ENCODE measurements around the gene LRP2BP.
"Not testable (repeated sequence)": the region's sequence is repeated elsewhere in the genome, so short reads cannot be mapped to it uniquely, and the experiment has no call there.

LRP2BP gene

DNA sequence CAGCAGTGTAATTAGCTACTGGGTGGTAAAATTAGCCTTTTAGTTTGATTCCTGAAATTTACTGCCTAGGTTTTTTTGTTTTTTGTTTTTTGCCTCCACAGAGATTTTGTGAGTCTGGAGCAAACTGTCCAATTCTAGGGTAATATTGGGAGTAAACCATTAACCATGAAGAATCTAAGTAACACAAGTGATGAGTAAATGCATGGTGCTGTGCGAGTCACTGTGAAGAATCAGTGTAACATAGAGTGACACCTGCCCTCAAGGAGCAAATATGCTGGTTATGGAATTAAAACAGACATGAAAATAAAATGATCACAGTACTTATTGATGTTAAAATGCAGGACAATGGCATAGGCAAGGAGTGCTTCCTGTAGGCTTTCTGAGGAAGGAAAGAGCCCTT, 60.1 kb downstream of the LRP2BP start:
- no peak overlapping the region for H3K4me3 ChIP-seq (ENCODE audit: low read depth, low read length)
- in situ Hi-C loops (cut with HindIII; ENCODE audit: low pct_ligation_motif_present, low sequenced_read_pairs) = no loop called here

DNA sequence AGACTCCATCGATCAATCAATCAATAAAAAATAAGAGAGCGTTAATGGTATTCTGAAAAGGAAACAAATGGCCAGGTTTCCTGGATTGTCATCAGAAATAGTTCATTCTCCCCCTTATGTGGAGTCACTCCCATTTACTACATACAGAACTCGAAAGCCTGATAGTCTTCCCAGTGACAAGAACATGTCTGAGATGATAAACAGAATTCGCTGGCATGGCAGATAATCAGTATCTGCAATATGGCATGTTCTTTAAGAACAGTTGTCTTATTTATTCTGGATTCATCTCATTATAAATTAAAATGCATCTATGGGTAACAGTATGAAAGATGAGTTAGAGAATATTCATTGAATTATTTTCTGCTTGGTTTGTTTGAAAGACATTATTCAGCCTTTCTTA, 61.4 kb downstream of the LRP2BP start:
- Histone ChIP-seq H3K27ac (no peak overlapping the region), H3K4me3 (ENCODE audit: low read depth, low read length) (no peak overlapping the region), H3K36me3 (replicated peaks) (no peaks in the 10 kb centered on the region), H3K27me3 (replicated peaks) (no peaks in the 10 kb centered on the region)
- in situ Hi-C loops (cut with HindIII; ENCODE audit: low pct_ligation_motif_present, low sequenced_read_pairs) = no loop called here
- TF ChIP-seq CTCF (IDR thresholded peaks at IDR 0.05; ENCODE audit: low read depth, low read length, missing control alignments) = no peak
- DNase-seq = no peak

More for the DNA sequence above, 60.1 kb downstream of the LRP2BP start:
- H3K27me3 ChIP-seq (replicated peaks) = no peaks in the 10 kb centered on the region
- H3K27ac ChIP-seq = no peak overlapping the region
- no peaks in the 10 kb centered on the region for H3K36me3 ChIP-seq (replicated peaks)
- no peak for DNase-seq
- no peak for TF ChIP-seq CTCF (IDR thresholded peaks at IDR 0.05; ENCODE audit: low read depth, low read length, missing control alignments)

DNA sequence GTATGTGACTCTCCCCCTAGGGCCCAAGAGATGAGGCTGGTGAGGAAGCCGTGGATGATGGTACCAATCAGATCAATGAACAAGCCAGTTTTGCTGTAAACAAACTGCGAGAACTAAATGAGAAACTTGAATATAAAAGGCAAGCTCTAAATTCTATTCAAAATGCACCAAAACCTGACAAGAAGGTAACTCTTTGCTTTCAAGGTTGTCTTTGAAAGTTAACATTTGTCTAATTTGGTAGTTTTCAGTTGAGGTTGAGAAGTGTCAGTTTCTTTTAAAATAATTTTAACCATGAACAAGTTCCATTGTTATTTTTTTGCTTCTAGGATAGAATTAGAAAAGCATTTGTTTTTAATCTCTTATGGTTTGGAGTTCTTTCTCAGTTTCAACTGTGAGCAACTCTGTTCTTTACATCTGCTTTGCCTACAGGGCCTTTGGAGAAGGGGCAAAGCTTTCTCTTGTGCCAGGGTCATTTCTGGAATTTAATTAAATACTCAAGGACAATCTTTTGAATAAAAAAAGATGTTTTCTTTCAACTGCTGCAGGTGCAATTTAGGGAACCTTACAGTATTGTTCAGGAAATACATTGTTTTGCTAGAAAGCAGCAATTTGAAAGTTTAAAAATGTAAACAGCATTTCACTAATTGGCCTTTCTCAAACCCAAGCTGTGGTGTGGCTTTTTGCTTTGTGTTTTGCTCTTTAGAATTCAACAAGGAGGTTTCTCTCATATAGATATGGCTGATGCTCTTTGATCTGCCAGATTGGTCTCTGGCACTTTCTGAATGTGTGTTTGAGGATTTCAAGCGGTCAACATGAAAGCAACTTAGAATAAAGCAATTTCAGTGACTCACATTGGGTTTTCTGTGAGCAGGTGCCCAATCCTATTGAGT, 62.9 kb downstream of the LRP2BP start:
- Histone ChIP-seq H3K4me3 (ENCODE audit: low read depth, low read length) (no peak overlapping the region), H3K27me3 (replicated peaks) (no peaks in the 10 kb centered on the region), H3K27ac (no peak overlapping the region), H3K36me3 (replicated peaks) (no peaks in the 10 kb centered on the region)
- in situ Hi-C loops (cut with HindIII; ENCODE audit: low pct_ligation_motif_present, low sequenced_read_pairs) = no loop called here
- no peak for DNase-seq
- no peak for TF ChIP-seq CTCF (IDR thresholded peaks at IDR 0.05; ENCODE audit: low read depth, low read length, missing control alignments)

- H3K27ac ChIP-seq; in situ Hi-C loops (cut with HindIII; ENCODE audit: low pct_ligation_motif_present, low sequenced_read_pairs); H3K4me3 ChIP-seq (ENCODE audit: low read depth, low read length); DNase-seq; H3K27me3 ChIP-seq (replicated peaks); H3K36me3 ChIP-seq (replicated peaks): not testable (repeated sequence)
These were observed 65.7 kb downstream of the LRP2BP start for GRCh38 chr4:185329879-185330510.

- H3K4me3 ChIP-seq (ENCODE audit: low read depth, low read length) = no peak overlapping the region
- H3K36me3 ChIP-seq (replicated peaks) = no peaks in the 10 kb centered on the region
- no peak for TF ChIP-seq CTCF (IDR thresholded peaks at IDR 0.05; ENCODE audit: low read depth, low read length, missing control alignments)
- in situ Hi-C loops (cut with HindIII; ENCODE audit: low pct_ligation_motif_present, low sequenced_read_pairs) = no loop called here
- no peak overlapping the region for H3K27ac ChIP-seq
- no peak for DNase-seq
- no peaks in the 10 kb centered on the region for H3K27me3 ChIP-seq (replicated peaks)
These were observed 67.1 kb downstream of the LRP2BP start for GRCh38 chr4:185328586-185328985.

DNA sequence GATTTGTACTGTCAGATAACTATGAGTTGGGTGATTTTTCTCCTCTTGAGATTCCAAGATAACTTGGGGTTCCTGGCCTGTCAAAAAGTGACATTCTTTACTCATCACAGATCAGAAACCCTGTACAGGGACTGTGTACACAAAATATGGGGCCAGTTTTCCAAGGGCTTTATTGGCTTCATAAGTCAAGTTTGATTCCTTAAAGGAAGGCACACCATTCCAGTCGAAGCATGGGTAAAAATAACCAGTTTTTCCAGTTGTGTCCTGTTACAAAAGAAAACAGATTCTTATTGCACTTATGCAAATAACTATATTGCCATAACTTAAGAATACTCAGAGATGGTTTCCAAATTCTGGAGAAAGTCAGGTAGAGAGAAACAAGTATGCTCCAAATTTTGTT, 70.0 kb downstream of the LRP2BP start:
- DNase-seq; in situ Hi-C loops (cut with HindIII; ENCODE audit: low pct_ligation_motif_present, low sequenced_read_pairs); H3K27ac ChIP-seq; H3K27me3 ChIP-seq (replicated peaks); H3K36me3 ChIP-seq (replicated peaks); H3K4me3 ChIP-seq (ENCODE audit: low read depth, low read length): not testable (repeated sequence)

DNA sequence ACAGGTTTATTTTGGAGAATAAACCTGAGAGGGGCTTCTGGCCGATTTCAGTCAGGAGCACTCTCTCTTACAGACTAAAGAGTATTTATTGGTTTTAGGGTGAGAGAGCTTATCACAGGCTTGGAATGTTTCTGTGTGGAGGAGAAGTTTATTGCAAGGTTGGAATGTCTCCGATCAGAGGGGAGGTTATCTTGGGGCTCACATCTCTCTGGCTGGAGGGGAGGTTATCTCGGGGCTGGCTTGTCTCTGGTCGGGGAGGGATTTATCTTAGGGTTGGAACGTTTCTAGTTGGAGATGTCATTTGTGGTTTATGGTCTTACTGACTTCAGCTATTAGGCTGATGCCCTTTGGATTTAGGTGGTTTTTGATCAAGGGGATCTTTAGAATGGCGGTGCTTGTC, 71.4 kb downstream of the LRP2BP start:
- in situ Hi-C loops (cut with HindIII; ENCODE audit: low pct_ligation_motif_present, low sequenced_read_pairs); DNase-seq: not testable (repeated sequence)

More for the DNA sequence above, 71.4 kb downstream of the LRP2BP start:
- H3K36me3 ChIP-seq (replicated peaks); H3K27me3 ChIP-seq (replicated peaks); H3K4me3 ChIP-seq (ENCODE audit: low read depth, low read length): not testable (repeated sequence)
- peak overlapping the region; percentile 38 for H3K27ac ChIP-seq
